Spinal cord (tissue), 10 donors: ENCODE data around the gene ANGPTL2. TPM values are rescaled to one million over a fixed set of nuclear protein-coding genes. Genes with fewer than 3 reads are reported as not detected.

Experiments used
- DNase-seq, 6 donors: peaks; one replicate each; pipeline versions ENCODE4 v3.0.0 to v3.0.0-alpha.2; 2013 to 2015; ENCODE audit warnings: low spot score in 6 of 6, low read depth in 4 of 6
- H3K27ac ChIP-seq: one replicate; pipeline ENCODE4 v1.5.1; 2013; ENCODE audit warnings: low read depth, low read length, control low read depth
- H3K27me3 ChIP-seq: one replicate; pipeline ENCODE4 v1.6.1; 2013; ENCODE audit warnings: low read length; ENCODE audit not compliant: control insufficient read depth, insufficient read depth
- H3K36me3 ChIP-seq: one replicate; pipeline ENCODE4 v1.6.1; 2013; ENCODE audit warnings: low read length; ENCODE audit not compliant: control insufficient read depth, insufficient read depth
- H3K4me1 ChIP-seq: one replicate; pipeline ENCODE4 v1.6.1; 2013; ENCODE audit warnings: low read length; ENCODE audit not compliant: control insufficient read depth, insufficient read depth
- H3K4me3 ChIP-seq: one replicate; pipeline ENCODE4 v1.5.1; 2013; ENCODE audit warnings: low read depth, low read length, control low read depth
- H3K9me3 ChIP-seq: one replicate; pipeline ENCODE4 v1.6.1; 2013; ENCODE audit warnings: low read length; ENCODE audit not compliant: control insufficient read depth, insufficient read depth
- WGBS: methylation state at CpG from one replicate; pipeline ENCODE4 v1.1.5; 2013; ENCODE audit warnings: missing lambda C conversion rate; ENCODE audit not compliant: insufficient coverage; 5-methylcytosine and 5-hydroxymethylcytosine counted together
- polyA plus RNA-seq, 2 donors: library from polyadenylated mRNA; unstranded; fragments of 120-200 nt; gene quantifications; one replicate each; pipeline ENCODE4 v1.2.1, GENCODE V29; 2013; ENCODE audit not compliant: insufficient read length in 2 of 2
- total RNA-seq, 2 donors: library from RNA; depleted of rRNA in 1 of 2; stranded (reverse); fragments of 120-200 nt in 1 of 2; fragments of >200 nt in 1 of 2; gene quantifications; one replicate each; pipeline versions ENCODE4 v1.2.3 to v1.2.4, GENCODE V29; 2013 to 2014
- donor health status: healthy.

The ANGPTL2 gene
- total and polyA plus RNA-seq, 4 donors: 22.1 to 58.5 (median 46.4) TPM

DNA sequence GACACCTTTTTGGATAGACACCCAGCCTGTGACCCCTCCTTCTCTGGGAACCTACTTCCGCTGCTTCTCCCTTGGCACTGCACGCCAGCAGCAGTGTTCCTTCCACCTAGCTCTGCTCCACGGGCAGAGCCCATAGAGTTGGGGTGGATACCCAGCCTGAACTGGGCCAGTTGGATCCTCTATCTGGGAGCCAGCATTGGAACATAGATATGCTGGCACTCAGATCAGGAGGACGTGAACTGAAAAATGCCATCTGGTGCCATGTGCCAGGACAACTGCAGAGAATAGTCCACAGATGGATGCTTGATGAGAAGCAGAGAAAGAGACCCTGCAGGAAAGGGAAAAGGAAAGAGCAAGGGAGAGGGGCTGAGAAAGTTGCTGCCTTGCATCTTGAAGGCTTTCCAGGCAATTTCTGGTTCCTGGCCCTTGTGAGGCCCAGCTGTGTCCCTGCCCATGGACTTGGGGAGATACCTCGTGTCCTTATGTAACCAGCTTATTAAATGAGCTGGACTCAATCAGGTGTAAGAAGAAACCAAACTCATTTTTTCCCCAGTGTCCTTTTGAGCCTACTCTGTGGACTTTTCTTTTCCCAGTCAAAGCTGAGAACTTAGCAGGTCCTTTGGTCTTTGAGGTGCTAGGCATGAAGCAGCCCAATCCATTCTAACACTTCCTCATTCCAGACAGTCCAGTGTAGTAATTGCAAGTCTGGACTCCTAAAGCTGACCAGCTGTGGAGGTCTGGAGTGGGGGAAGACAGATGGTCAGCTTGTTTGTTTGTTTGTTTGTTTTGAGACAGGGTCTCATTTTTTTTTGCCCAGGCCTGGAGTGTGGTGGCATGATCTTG is 39.1 kb downstream of the ANGPTL2 start:
- no peak overlapping the region for H3K4me3 ChIP-seq
- no peaks in the 10 kb centered on the region for H3K27me3 ChIP-seq
- H3K9me3 ChIP-seq: no peaks in the 10 kb centered on the region
- H3K27ac ChIP-seq: no peak overlapping the region
- 87% methylated on average over 4 of the region's 5 CpGs for WGBS
- H3K36me3 ChIP-seq: peaks cover 9% of the 10 kb centered on the region
- H3K4me1 ChIP-seq: peaks cover 12% of the 10 kb centered on the region
- DNase-seq: peak in 1 of 6 donors; percentile 28

DNA sequence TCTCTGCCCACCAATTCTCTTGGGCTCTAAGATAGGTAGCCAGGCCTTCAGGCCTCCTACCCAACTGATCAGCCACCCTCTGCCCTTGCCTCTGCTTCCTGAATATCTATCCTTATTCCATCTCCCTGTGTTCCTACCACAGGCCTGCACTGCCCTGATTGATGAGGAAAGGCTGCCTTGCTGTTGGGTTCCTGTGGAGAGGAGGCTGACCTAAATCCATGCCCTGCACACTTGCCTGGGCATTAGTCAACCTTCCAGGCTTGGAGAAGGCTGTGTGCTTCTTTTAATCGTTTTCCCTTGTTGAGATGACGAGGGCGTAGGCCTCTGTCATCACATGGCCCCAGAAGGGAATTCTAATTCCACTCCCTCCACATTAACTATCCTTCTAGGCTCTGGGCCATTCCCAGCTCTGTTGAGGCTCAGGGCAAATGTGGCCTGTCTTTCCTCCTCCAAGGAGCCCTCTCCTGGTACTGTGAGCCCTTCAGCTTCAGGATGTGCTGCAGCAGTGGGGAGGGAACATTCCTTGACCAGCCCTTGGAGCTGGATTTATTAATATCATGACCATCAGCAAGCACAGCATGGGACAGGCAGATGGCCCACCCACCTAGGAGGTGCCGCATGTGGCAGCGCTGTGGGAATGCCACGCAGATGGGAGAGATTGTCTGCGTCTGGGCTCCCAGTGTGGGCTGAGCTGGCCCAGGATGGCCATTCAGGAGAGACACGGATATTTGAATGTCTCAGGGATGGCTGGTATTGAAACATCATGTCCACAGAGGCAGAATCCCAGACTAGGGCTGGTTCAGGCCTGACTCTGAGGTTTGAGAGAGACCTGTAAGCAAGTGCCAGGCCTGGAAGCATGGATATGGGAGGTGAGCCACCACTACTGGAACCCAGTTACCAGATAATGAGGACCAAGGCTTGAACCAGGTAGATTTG is 40.9 kb downstream of the ANGPTL2 start:
- H3K27me3 ChIP-seq: no peaks in the 10 kb centered on the region
- WGBS: 83% methylated on average over 8 of the region's 8 CpGs
- DNase-seq: no peak
- no peak overlapping the region for H3K27ac ChIP-seq
- H3K9me3 ChIP-seq: no peaks in the 10 kb centered on the region
- peaks cover 6% of the 10 kb centered on the region for H3K36me3 ChIP-seq
- peaks cover 21% of the 10 kb centered on the region for H3K4me1 ChIP-seq
- H3K4me3 ChIP-seq: no peak overlapping the region

DNA sequence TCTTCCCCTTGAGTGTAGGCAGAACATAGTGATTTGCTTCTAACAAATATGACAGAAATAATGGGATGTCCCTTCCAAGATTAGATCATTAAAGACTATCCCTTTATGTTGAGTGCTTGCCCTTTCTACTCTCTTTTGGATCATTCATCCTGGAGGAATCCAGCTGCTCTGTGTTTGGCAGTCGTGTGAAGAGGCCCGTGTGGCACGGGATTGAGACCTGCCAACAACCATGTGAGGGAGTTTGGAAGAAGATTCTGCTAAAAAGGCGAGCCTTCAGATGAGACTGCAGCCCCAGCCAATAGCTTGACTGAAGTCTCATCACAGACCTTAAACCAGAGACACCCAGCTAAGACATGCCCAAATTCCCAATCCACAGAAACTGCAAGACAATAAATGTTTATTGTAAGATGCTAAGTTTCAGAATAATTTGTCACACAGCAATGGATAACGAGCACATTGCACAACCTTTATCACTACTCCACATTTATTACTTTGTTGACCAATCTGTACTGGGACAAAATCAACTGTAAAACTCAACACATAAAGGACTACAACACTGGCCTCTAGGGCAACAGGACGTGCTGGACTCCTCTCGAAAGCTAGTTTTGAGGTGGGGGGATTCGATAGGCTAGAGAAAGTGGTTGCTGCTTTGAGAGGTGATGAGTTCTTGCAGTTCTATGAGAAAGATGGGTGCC is 42.8 kb downstream of the ANGPTL2 start:
- peaks cover 28% of the 10 kb centered on the region for H3K4me1 ChIP-seq
- H3K36me3 ChIP-seq: peaks cover 4% of the 10 kb centered on the region
- DNase-seq: no peak
- no peak overlapping the region for H3K4me3 ChIP-seq
- no peak overlapping the region for H3K27ac ChIP-seq
- H3K27me3 ChIP-seq: no peaks in the 10 kb centered on the region
- WGBS: 86% methylated on average over 3 of the region's 8 CpGs
- H3K9me3 ChIP-seq: no peaks in the 10 kb centered on the region

DNA sequence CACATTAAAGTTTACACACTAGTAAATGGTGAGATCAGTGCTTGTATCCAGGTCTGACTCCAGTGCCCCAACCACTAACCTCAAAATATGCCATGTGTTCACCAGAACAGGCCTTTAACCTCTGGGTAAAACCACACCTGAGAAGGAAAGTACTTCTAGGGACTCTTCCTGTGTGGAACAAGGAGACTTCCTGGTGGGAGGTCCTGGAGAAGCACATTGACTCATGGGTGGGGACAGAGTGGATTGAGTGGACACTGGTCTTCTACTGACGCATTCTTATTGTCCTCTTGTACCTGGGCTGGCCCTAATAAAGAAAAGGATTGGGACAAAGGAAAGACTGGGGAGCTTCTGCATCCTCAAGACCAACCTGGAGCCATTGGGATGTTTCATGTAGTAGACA is 43.4 kb downstream of the ANGPTL2 start:
- WGBS: 90% methylated on average over 1 of the region's 1 CpG
- Histone ChIP-seq H3K27ac (no peak overlapping the region), H3K4me1 (peaks cover 32% of the 10 kb centered on the region), H3K9me3 (no peaks in the 10 kb centered on the region), H3K27me3 (no peaks in the 10 kb centered on the region), H3K36me3 (peaks cover 4% of the 10 kb centered on the region), H3K4me3 (no peak overlapping the region)
- no peak for DNase-seq

DNA sequence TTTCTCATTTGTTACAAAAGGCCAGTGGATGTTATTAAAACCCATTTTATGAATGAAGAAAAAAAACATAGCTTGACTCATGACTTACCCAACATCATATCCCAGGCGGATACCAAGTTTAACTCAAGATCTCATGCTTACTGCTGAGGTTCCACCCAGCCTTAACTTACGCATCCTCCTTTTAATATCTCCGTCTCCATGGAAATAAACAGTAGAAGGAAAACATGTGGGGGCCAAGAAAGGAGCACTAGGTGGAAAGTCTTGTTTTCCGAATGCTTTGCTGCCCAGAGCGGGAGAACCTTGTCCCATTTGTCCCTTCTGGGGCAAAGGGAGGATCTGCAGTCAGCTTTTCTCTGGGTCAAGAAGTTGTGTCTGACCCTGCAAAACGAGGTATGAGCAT is 44.1 kb downstream of the ANGPTL2 start:
- no peaks in the 10 kb centered on the region for H3K9me3 ChIP-seq
- 100% methylated on average over 2 of the region's 6 CpGs for WGBS
- H3K4me1 ChIP-seq: peaks cover 32% of the 10 kb centered on the region
- no peak overlapping the region for H3K4me3 ChIP-seq
- H3K36me3 ChIP-seq: peaks cover 4% of the 10 kb centered on the region
- no peak for DNase-seq
- H3K27ac ChIP-seq: no peak overlapping the region
- no peaks in the 10 kb centered on the region for H3K27me3 ChIP-seq

DNA sequence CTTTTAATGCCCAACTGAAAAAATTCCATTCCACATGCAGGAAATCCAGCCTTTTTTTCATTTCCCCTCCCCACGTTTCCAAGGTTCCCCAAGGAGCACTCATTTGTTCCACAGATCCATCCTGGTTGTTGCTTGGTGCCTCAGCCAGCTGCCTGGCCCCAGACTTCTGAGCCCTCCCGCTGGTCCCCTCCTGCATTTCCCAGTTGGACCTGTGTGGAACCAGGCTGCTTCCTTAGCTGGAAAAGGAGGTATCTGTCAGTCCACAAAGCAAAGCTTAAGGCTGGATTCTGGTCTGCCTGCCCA is 44.8 kb downstream of the ANGPTL2 start:
- Histone ChIP-seq H3K4me1 (peaks cover 26% of the 10 kb centered on the region), H3K9me3 (no peaks in the 10 kb centered on the region), H3K36me3 (peaks cover 4% of the 10 kb centered on the region), H3K27me3 (no peaks in the 10 kb centered on the region), H3K4me3 (no peak overlapping the region), H3K27ac (no peak overlapping the region)
- peak in 1 of 6 donors; percentile 34 for DNase-seq
- WGBS: 51% methylated on average over 2 of the region's 2 CpGs

DNA sequence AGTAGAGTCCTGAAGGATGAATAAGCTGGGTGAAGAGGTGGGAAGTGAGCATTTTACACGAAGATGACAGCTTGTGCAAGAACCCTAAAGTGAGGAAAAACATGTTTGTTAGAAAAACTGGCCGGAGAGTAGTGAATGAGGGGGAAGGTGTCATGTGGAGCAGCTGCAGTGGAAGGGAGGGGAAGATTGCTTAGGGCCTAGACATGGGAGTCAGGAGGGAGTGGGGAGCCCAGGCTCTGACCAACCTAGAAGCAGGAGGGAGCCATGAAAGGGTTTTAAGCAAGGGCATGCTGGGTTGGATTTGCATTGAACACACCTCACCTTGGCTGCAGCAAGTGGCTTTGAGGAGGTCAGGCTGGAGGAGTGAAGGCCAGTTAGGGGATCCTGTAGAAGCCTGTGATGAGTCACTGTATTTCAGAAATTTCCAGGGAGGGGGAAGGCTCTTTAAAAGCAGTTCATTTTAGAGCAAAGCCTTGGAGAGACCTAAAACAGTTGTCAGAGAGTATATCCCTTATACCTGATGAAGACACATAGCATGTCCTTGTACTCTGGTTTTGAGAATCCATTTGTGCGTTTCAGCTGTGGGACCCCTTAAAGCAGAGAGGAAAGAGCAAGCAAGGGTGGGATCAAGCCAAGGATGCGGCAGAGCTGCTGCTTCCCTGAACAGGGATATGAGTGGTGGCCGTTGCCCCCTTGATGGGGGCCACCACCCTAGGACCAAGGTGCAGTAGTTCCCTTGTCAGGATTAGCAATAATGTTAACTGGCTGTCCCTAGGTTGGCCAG is 45.4 kb downstream of the ANGPTL2 start:
- WGBS: 82% methylated on average over 5 of the region's 5 CpGs
- DNase-seq: no peak
- H3K9me3 ChIP-seq: no peaks in the 10 kb centered on the region
- peaks cover 26% of the 10 kb centered on the region for H3K4me1 ChIP-seq
- H3K4me3 ChIP-seq: no peak overlapping the region
- H3K27me3 ChIP-seq: no peaks in the 10 kb centered on the region
- peaks cover 4% of the 10 kb centered on the region for H3K36me3 ChIP-seq
- no peak overlapping the region for H3K27ac ChIP-seq

DNA sequence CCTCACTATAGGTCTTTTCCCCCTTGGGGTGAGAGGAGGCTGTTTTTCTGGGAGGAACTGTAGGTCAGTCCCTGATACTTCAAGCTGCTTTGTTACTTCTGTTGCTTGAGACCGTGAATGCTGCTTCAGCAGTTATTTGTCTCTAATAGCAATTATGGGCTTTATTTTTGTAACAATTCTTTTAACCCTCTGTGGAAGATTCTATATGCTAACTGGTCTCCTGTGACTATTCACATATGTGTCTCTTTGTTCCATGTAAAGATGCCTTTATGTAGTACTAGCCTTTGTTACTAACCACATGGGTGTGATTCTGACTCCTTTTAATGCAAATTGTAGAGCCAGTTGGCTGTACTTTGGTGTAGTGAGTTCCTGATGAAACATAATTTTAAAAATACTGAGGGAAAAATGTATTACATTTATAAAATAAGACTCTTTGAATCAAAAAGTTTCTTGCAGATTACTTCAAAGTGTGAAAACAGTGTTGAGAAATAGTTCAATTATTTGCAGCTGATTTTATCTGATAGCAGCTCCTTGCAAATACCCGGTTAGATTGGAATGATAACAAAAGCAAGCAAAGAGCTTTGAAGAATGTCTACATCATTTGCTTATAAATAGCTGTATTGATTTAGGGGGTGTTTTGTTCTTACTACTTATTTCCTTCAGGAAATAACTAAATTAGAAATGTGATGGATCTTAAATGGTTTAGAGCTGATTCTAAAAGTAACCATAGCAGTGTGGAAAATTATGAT is 46.6 kb downstream of the ANGPTL2 start:
- DNase-seq: peak in 1 of 6 donors; percentile 51
- H3K4me1 ChIP-seq: peaks cover 20% of the 10 kb centered on the region
- no peaks in the 10 kb centered on the region for H3K27me3 ChIP-seq
- peaks cover 6% of the 10 kb centered on the region for H3K9me3 ChIP-seq
- no peak overlapping the region for H3K27ac ChIP-seq
- WGBS: no CpG with 5 or more reads among the region's 2 CpGs
- H3K36me3 ChIP-seq: no peaks in the 10 kb centered on the region
- no peak overlapping the region for H3K4me3 ChIP-seq
